ENCODE measurements around the gene ZNF423.

The ZNF423 gene

DNA sequence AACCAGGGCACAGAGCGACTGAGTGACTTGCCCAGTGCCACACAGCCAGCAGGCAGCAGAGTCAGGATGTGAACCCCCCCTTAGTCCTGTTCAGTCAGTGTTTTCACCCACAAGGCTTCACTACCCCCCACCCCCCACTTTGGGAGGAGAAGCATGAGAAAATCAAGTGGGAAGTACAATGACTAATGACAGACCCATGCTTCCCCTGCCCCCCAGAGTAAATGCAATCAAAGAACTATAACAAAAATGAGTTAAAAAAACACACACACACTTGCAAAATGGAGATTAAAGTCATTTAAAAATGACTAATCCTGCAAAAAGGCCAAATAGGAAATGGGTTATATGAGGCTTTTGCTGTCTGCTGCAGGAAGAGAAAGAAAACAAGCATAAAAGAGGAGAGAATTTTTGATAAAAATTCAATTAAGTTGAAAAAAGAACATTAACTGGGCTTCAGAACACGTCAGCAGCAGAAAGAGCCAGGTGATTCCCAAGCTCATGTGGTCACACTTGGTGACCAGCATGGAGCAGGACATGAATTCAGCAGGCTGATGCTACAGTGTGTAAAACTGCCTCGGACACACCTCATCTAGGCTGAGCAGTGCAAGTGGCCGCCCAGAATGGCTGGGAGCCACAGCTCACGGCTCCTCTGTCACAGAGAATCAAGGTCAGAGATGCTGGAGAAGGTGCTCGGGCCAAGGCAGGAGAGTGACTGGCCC lies 212.3 kb downstream of the ZNF423 start:
- no peak for DNase-seq (ENCODE audit: low read depth in 2 of 2)

DNA sequence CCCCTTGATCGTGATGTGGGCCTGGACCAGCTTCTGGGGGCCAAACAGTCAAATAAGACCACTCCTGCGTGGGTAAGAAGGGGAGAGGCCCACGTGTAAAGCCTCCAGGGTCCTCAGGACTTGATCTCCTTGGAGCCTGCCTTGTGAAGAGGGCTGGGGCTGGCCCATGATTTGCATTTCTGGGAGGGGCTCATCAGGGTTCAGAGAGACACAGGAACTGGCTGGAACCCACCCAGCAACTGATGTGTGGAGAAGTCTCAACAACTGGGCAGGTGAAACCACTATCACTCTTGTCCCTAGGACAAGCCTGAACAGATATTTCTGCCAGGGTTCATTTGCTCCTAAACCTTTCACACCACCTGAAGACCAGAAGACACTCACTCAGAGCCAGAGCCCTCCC lies 214.7 kb downstream of the ZNF423 start:
- no peak for DNase-seq (ENCODE audit: low read depth in 2 of 2)

DNA sequence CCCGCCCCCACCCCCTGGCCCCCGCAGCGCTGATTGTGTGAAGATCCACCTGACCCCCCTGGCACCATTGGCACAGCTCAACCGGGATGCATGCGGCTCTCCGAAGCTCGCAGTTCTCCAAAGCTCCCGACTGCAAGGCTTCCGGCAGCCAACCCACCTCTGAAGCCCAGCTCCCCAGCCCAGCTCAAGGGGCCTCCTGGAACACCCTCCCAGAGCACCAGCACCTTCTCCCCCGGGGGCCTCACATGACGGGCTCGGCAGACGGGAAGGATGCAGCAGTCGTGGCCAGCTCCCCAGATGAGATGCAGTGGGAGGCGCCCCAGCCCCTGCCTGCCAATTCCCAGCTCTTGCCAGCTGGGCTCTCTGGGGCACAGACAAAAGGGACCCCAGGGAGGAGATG lies 215.3 kb downstream of the ZNF423 start:
- DNase-seq (ENCODE audit: low read depth in 2 of 2): no peak

GRCh38 chr16:49639739-49640431 lies 216.0 kb downstream of the ZNF423 start:
- DNase-seq (ENCODE audit: low read depth in 2 of 2): no peak

DNA sequence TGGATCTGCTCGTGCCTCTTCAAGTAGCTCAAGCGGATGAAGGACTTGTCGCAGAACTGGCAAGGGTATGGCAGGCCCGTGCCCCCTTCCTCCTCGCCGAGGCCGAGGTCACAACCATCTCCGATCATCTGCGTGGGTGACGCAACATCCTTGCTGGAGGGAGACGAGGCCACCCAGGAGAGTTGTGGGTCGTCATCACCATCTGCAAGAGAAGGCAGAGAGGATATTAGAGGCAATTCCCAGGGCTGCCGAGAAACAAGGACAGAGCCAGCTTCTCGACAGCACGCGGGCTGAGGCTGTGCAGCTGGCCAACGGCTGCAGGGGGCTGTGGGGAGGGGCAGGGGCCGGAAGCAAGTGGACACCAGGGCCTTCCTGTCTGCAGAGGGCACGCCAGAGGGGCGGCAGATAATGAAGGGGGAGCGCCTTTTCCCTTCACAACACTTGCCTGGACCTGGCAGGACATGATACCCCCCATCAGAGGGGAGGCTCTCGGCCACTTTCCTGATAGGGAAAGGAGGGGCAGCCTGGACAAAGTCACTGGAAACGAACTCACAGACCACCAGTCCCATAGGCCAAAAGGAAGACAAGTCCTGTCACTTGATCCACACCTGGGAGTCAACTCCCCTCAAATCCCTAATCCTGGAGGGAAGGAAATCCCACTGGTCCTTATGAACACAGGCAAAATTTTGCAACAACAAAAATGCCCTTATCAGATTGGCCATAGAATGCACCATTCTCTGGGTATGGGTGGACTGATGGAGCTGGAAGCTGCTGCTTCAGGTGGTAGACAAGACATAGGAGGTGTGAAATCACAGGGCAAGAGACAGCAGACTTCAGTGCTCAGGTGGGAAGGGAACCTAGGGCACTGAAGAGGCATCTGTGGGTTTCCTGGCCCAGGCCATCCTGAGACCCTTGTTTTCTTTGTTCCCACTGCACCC lies 217.0 kb downstream of the ZNF423 start:
- DNase-seq (ENCODE audit: low read depth in 2 of 2): no peak

GRCh38 chr16:49637933-49638672 lies 217.8 kb downstream of the ZNF423 start:
- no peak for DNase-seq (ENCODE audit: low read depth in 2 of 2)

- no peak for DNase-seq (ENCODE audit: low read depth in 2 of 2)
Measured at GRCh38 chr16:49637511-49637910, 218.4 kb downstream of the ZNF423 start.

GRCh38 chr16:49636608-49637007 lies 219.3 kb downstream of the ZNF423 start:
- DNase-seq (ENCODE audit: low read depth in 2 of 2): no peak

DNA sequence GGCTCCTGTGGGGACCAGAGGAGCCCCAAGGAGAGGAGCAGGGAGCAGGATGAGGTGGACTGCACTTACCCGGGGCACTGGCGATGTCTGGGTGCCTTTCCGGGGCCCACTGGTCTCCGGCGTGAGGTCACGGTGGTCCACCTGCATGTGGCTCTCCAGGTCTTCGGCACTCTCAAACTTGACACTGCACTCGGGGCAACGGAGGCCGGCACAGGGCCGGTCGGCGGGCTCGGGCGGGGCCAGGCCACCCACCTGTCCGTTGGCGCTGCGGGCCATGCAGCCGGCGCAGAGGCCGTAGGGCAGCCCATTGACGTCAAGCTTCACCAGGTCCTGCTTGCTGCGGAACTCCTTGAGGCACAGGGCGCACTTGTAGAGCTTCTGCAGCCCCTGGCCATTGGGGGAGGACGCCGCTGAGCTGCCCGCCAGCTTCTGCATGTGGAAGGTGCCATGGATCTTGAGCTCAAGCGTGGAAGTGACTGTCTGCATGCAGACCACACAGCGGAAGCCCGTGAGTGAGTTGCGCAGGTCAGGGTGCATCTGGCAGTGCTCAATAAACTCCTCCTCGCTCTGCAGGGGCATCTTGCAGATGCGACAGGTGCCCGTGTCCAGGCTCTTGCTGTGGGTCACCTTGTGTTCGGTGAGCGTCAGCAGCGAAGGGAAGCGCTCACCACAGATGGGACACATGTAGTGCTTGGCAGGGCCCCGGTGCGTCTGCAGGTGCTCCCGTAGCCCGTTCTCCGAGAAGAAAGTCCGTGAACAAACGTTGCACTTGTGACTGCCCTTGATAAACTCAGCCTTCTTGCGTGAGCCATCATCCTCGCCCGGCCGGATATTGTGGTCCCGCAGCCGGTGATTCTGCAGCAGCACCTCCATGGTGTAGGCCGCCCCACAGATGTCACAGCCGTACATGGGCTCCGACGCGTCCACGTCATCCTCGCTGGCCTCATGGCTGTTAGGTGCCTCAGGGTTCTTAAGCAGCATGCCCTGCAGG lies 220.0 kb downstream of the ZNF423 start:
- DNase-seq (ENCODE audit: low read depth in 2 of 2): no peak

DNA sequence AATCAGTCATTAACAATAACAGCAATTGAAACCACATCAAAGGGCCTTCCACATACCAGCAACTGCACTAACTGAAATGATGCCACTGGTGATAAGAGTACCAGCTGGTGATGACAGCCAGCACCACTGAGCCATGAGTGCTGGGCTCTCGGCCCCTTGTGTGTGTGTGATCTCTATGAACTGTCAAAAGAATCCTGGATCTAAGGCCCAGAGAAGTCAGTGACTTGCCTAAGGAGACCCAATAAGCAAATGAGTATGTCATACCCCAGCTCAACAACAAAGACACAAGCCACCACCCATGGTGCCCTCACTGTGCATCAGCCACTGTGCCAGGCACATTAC lies 220.9 kb downstream of the ZNF423 start:
- DNase-seq (ENCODE audit: low read depth in 2 of 2): no peak

DNA sequence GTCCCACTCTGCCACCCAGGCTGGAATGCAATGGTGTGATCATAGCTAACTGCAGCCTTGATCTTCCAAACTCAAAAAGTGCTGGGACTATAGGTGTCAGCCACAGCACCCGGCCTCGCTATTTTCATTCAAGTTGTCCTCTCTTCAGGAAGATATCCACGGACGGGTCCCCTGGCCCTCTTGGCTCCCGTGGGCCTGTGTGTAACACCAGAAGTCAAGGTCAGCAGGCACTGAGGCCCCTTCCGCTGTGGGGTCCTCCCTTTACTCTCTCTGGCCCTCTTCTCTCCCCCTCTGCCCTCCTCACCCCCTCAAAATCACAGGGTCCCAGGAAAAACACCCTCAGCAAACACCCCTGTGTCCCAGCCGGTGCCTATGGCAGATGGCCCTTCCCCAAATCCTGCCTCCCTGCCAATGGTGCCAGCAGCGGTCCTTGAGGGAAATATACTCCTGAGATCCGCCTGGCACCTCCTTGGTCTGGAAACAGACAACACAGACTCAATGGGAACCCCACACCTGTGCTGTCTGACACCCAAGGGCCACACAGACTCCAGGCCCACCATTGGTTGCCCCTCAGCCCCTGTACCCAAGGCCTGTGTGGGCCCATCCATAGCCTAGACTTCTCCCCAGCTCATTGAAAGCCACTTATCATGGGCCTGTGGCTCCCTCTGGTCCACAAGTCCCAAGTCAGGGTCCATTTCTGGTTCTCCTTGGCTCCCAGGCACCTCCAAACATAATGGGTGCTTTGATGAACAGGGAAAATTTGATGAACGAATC lies 221.5 kb downstream of the ZNF423 start:
- no peak for DNase-seq (ENCODE audit: low read depth in 2 of 2)

DNA sequence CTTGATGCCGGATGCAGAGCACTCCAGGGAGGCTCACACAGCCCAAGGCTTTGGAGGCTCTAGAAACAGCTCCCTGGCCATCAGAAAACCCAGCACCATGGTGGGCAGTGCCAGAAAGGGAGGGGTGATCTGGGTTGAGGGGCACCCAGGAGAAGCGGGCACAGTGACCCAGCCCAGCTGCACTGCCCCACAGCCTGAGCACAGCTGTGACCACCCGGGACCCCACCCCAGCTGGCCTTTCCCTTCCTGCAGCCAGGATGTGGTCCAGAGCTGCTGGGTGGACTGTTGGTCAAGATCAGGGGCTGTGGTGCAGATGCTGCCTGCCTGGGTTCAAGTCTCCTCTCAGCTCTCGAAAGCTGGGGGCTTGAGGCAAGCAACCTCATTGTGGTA lies 223.1 kb downstream of the ZNF423 start:
- DNase-seq (ENCODE audit: low read depth in 2 of 2): no peak

GRCh38 chr16:49632086-49632794 lies 223.7 kb downstream of the ZNF423 start:
- DNase-seq (ENCODE audit: low read depth in 2 of 2): no peak

GRCh38 chr16:49631187-49632041 lies 224.5 kb downstream of the ZNF423 start:
- no peak for DNase-seq (ENCODE audit: low read depth in 2 of 2)

DNA sequence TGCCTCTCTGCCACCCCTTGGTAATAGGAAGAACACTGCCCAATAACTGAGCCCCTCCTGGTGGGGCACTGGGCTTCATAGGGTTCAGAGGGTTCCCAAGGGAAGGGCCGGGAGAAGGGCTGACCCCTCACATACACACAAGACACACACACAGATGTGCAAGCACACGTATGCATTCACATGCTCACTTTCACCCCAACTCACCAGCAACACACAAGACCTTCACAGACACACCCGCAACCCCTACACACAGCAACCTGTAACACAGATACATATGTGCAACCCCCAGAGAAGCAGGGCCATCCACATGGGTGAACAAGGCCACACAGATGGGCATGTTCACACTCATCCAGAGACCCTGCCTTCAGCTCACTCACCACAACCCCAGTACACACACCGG lies 225.1 kb downstream of the ZNF423 start:
- no peak for DNase-seq (ENCODE audit: low read depth in 2 of 2)

DNA sequence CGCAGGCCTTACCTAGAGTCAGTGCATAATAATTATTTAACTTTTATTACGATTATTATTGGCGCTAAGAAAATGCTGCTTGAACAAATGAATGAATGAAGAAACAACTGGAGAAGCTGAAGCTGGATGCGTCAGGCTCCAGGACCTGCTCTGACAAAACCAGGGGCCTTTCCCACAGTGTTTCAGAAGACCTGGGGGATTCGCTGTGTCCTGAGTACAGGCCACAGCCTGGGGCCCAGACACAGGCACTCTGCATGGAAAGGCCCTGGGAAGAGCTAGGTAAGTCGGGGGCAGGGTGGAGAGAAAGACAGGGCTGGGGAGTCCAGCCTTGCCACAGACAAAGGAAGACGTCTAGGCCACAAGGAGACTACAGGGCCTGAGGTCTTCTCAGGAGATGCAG lies 226.1 kb downstream of the ZNF423 start:
- no peak for DNase-seq (ENCODE audit: low read depth in 2 of 2)

- DNase-seq (ENCODE audit: low read depth in 2 of 2): no peak
Measured at GRCh38 chr16:49628148-49628547, 227.8 kb downstream of the ZNF423 start.
